Measurements from ENCODE around the gene ZNG1A. TPM values are rescaled to one million over a fixed set of nuclear protein-coding genes. Genes with fewer than 3 reads are reported as not detected.
"Not testable (repeated sequence)": the region's sequence is repeated elsewhere in the genome, so short reads cannot be mapped to it uniquely, and the experiment has no call there.

Gene ZNG1A
- total RNA-seq, 1 donor from 2014 or later: 33.8 TPM

DNA sequence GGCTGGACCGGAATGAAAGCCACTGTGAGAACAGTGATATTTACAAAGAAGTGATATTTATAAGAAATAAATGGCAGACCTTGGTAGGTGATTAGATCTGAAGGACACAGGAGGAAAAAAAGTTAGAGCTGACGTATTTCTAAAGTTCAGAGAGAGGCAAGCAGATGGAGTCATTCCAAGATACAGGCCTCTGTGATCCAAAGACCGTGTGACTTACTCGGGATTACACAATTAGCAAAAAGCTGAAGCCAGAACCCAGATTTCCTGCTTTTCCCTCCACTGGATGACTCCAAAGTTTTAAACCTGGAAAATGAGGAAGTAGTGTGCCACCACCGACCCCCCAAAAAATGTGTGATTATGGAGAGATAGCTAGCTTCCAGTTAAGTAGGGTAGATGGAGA, 32.7 kb upstream of the ZNG1A start:
- H3K9me3 Mint-ChIP-seq (ENCODE audit: low read depth): no peaks in the 10 kb centered on the region
- no peaks in the 10 kb centered on the region for H3K4me1 Mint-ChIP-seq (ENCODE audit: low read depth)
- H3K4me3 Mint-ChIP-seq (ENCODE audit: low read depth): no peak overlapping the region
- no peak overlapping the region for H3K27ac Mint-ChIP-seq
- no peaks in the 10 kb centered on the region for H3K36me3 Mint-ChIP-seq (ENCODE audit: insufficient read depth)
- no peak for DNase-seq (ENCODE audit: low spot score, unreplicated experiment)
- peaks cover 8% of the 10 kb centered on the region for H3K27me3 Mint-ChIP-seq
- TF ChIP-seq, protein P1, sequence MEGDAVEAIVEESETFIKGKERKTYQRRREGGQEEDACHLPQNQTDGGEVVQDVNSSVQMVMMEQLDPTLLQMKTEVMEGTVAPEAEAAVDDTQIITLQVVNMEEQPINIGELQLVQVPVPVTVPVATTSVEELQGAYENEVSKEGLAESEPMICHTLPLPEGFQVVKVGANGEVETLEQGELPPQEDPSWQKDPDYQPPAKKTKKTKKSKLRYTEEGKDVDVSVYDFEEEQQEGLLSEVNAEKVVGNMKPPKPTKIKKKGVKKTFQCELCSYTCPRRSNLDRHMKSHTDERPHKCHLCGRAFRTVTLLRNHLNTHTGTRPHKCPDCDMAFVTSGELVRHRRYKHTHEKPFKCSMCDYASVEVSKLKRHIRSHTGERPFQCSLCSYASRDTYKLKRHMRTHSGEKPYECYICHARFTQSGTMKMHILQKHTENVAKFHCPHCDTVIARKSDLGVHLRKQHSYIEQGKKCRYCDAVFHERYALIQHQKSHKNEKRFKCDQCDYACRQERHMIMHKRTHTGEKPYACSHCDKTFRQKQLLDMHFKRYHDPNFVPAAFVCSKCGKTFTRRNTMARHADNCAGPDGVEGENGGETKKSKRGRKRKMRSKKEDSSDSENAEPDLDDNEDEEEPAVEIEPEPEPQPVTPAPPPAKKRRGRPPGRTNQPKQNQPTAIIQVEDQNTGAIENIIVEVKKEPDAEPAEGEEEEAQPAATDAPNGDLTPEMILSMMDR (IDR thresholded peaks at IDR 0.05; ENCODE audit: unreplicated experiment): no peak

DNA sequence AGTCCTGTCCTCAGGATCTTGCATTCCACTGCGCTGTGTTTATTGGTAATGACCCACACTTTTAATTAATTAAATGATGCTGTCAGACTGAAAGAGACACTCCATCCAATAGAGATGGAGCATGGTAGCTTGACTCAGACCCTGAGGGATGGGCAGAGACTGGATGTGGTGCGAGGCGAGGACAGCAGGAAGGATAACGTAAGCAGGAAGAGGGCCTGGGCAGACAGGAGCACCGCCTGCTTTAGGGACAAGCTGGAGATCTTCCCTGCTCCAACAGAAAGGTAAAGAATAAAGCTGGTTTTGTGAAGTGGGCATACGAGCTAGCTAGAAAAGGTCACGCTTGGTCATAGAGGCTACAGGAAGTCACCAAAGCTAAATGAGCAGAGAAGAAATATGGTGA, 32.2 kb upstream of the ZNG1A start:
- peaks cover 7% of the 10 kb centered on the region for H3K27me3 Mint-ChIP-seq
- DNase-seq (ENCODE audit: low spot score, unreplicated experiment): no peak
- H3K4me1 Mint-ChIP-seq (ENCODE audit: low read depth): no peaks in the 10 kb centered on the region
- H3K9me3 Mint-ChIP-seq (ENCODE audit: low read depth): no peaks in the 10 kb centered on the region
- H3K27ac Mint-ChIP-seq: no peak overlapping the region
- no peaks in the 10 kb centered on the region for H3K36me3 Mint-ChIP-seq (ENCODE audit: insufficient read depth)
- TF ChIP-seq, protein P1 (IDR thresholded peaks at IDR 0.05; ENCODE audit: unreplicated experiment): no peak
- no peak overlapping the region for H3K4me3 Mint-ChIP-seq (ENCODE audit: low read depth)

DNA sequence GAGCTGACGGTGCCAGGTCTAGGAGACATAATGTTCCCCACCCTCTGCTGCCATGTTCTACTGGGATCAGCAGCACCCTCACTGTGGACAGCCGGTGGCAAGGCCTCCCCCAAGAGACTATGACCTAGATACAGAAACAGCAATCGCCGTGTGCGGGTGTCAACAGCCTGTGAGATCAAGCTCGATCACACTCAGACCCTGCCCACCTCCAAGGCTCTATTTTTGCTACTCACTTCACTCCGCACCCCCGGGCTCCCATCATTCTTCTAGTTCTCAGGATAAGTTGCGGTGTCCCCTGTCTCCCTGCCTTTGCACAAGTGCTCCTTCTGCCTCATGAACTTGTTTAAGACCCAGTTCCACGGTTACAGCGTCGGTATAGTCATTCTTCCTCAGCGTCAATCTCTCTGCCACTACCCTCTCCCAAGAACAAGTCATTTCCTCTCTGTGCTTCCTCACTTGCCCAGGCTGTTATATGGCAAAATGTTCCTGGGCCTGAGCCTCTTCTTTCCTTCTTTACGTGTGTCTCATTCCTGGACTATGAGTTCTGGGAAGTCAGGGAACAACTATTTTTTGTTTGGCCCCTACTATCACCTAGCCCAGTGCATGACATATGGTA, 30.4 kb upstream of the ZNG1A start:
- H3K36me3 Mint-ChIP-seq (ENCODE audit: insufficient read depth): no peaks in the 10 kb centered on the region
- H3K4me1 Mint-ChIP-seq (ENCODE audit: low read depth): no peaks in the 10 kb centered on the region
- DNase-seq (ENCODE audit: low spot score, unreplicated experiment): no peak
- H3K27ac Mint-ChIP-seq: no peak overlapping the region
- TF ChIP-seq, protein P1 (IDR thresholded peaks at IDR 0.05; ENCODE audit: unreplicated experiment): no peak
- H3K27me3 Mint-ChIP-seq: peaks cover 3% of the 10 kb centered on the region
- no peaks in the 10 kb centered on the region for H3K9me3 Mint-ChIP-seq (ENCODE audit: low read depth)
- no peak overlapping the region for H3K4me3 Mint-ChIP-seq (ENCODE audit: low read depth)

DNA sequence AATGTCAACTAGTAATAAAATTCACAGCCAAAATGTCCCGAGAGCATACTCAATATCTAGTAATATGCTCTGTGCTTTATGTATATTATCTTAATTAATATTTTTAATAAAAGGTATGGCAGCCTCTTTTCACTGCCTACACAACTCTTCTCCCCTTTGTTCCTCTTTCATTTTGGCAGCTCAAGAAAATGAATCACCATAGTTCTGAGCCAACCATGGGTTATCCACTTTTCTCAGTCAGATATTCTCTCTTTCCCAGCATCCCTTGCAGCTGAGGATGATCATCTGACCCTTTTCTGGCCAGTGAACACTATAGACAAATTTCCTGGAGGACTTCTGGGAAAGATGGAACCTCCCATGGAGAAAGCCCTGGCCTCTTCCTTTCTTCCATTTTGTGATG, 27.6 kb upstream of the ZNG1A start:
- no peaks in the 10 kb centered on the region for H3K36me3 Mint-ChIP-seq (ENCODE audit: insufficient read depth)
- peaks cover 3% of the 10 kb centered on the region for H3K27me3 Mint-ChIP-seq
- TF ChIP-seq, protein P1 (IDR thresholded peaks at IDR 0.05; ENCODE audit: unreplicated experiment): no peak
- no peak for DNase-seq (ENCODE audit: low spot score, unreplicated experiment)
- H3K4me3 Mint-ChIP-seq (ENCODE audit: low read depth): no peak overlapping the region
- H3K4me1 Mint-ChIP-seq (ENCODE audit: low read depth): no peaks in the 10 kb centered on the region
- H3K9me3 Mint-ChIP-seq (ENCODE audit: low read depth): no peaks in the 10 kb centered on the region
- H3K27ac Mint-ChIP-seq: no peak overlapping the region

DNA sequence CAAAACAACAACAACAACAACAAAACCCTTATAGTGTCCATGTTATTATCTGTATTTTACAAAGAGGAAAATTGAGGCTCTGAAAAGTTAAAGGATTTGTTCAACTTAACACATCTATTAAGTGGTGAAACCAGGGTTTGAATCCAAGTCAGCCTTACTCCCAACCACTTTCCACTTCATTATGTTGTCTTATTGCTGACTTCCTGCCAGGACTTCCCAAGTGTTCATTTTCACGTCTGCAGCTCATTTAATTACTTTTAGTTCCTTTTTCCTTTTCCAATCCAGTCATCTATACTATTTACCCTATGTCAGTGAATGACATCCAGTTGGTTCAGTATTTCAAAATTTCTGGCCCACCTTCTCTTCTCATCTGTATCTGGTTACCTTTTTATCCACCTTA, 20.7 kb upstream of the ZNG1A start:
- H3K4me3 Mint-ChIP-seq (ENCODE audit: low read depth); H3K27ac Mint-ChIP-seq; H3K36me3 Mint-ChIP-seq (ENCODE audit: insufficient read depth); H3K27me3 Mint-ChIP-seq; H3K9me3 Mint-ChIP-seq (ENCODE audit: low read depth); H3K4me1 Mint-ChIP-seq (ENCODE audit: low read depth); DNase-seq (ENCODE audit: low spot score, unreplicated experiment): not testable (repeated sequence)

DNA sequence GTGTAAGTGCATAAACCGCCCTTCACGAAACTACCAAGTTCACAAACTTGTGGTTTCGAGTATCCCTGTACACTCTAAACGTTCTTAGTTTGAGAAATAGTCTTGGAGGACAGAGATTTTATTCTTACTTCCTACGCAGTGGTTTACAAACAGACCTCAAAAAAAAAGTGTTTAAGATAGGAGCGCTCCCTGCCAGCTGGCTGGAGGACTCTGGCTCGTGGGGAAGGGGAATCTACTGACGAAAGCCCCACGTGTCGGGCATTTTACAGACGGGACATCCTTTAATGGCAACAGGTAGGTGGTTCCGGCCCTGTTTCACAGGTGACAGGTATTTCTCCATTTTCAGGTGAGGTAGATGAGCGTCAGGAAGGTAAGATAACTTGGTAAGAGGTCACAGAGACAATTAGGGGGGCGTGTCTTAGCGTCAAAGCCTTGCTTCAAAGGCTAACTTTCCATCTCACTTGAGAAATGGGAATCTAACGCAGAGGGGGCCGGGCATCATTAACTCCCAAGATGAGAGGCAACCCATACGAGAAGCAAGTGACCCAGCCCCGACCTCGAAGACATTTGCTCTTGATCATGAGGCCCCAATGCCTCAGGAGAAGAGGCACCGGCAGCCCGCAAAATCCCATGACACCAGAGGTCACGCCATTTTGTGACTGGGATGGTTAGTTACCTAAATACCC, 573 bp downstream of the ZNG1A start:
- H3K4me1 Mint-ChIP-seq (ENCODE audit: low read depth); DNase-seq (ENCODE audit: low spot score, unreplicated experiment); H3K27me3 Mint-ChIP-seq; H3K9me3 Mint-ChIP-seq (ENCODE audit: low read depth); H3K36me3 Mint-ChIP-seq (ENCODE audit: insufficient read depth): not testable (repeated sequence)
- Mint-ChIP-seq H3K27ac (peak overlapping the region; percentile 79), H3K4me3 (ENCODE audit: low read depth) (peak overlapping the region; percentile 72)

DNA sequence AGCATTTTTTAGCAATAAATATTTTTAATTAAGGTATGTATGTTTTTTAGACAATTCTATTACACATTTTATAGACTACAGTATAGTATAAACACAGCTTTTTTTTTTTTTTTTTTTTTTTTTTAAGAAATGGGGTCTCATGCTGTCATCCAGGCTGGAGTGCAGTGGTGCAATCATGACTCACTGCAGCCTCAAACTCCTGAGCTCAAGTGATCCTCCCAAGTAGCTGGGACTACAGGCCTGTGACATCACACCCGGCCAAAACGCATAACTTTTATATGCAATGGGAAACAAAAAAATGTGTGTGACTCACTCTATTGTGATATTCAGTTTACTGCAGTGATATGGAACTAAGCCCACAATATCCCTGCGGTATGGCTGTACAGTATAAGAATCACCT, 9.1 kb downstream of the ZNG1A start:
- H3K27ac Mint-ChIP-seq; H3K36me3 Mint-ChIP-seq (ENCODE audit: insufficient read depth); H3K9me3 Mint-ChIP-seq (ENCODE audit: low read depth); H3K4me3 Mint-ChIP-seq (ENCODE audit: low read depth); H3K4me1 Mint-ChIP-seq (ENCODE audit: low read depth); H3K27me3 Mint-ChIP-seq; DNase-seq (ENCODE audit: low spot score, unreplicated experiment): not testable (repeated sequence)

DNA sequence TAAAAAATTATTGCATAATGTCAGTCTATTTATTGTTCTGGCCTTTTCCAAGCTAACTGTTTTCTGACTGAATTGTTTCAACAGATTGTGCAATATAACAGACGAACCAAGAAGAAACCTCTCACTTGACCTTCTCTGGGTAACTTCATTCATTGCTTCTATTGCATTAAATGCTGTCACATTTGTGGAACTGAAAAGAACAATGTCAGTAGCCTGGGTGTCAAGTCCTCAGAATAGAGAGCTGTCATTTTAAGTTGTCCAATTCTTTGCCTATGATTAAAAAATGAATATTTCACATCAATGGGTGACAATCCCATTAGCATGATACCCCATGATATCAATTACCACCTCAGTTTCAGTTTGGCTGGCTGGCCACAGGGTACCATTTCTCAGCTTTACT, 19.0 kb downstream of the ZNG1A start:
- not testable (repeated sequence) for DNase-seq (ENCODE audit: low spot score, unreplicated experiment); H3K36me3 Mint-ChIP-seq (ENCODE audit: insufficient read depth); H3K4me3 Mint-ChIP-seq (ENCODE audit: low read depth); H3K4me1 Mint-ChIP-seq (ENCODE audit: low read depth); H3K27me3 Mint-ChIP-seq; H3K9me3 Mint-ChIP-seq (ENCODE audit: low read depth); H3K27ac Mint-ChIP-seq

DNA sequence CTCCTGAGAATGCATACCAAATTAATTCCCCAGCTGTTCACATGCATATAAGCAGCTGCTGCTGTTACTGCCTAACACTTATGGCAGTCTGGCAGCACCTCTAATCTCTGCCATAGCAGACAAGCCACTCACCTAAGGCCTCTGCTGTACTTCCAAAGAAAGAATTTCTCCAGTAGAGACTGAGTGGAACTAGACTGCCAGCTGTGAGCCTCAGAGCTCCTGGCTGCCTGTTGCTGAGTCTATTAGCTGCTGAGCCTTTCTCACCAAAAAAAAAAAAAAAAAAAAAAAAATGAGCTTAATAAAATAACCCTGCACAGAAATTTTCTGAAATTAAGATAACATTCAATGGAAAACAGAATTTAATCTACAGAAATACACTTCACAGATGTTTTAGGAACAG, 27.7 kb downstream of the ZNG1A start:
- not testable (repeated sequence) for DNase-seq (ENCODE audit: low spot score, unreplicated experiment)

More for the DNA sequence above, 27.7 kb downstream of the ZNG1A start:
- H3K27ac Mint-ChIP-seq; H3K9me3 Mint-ChIP-seq (ENCODE audit: low read depth); H3K36me3 Mint-ChIP-seq (ENCODE audit: insufficient read depth); H3K4me3 Mint-ChIP-seq (ENCODE audit: low read depth); H3K4me1 Mint-ChIP-seq (ENCODE audit: low read depth); H3K27me3 Mint-ChIP-seq: not testable (repeated sequence)
